SH-SY5Y (cell line): ENCODE measurements around the gene DOC2A.

Experiments
- GATA2 ChIP-seq: IDR thresholded peaks from 2 replicates; pipeline ENCODE4 v1.6.1; 2011; ENCODE audit warnings: mild to moderate bottlenecking, low read depth, low read length
- GATA3 ChIP-seq: IDR thresholded peaks from 2 replicates; pipeline ENCODE4 v1.6.1; 2011; ENCODE audit warnings: low read depth, mild to moderate bottlenecking, low read length, moderate library complexity

- TF ChIP-seq GATA2 (no peak), GATA3 (no peak)
Measured at GRCh38 chr16:30028438-30029076, 17.7 kb upstream of the DOC2A start.
